Measurements from ENCODE around the gene SLC25A21. TPM values are rescaled to one million over a fixed set of nuclear protein-coding genes. Genes with fewer than 3 reads are reported as not detected.

The SLC25A21 gene
- total RNA-seq, 4 donors from 2014 or later: 2.0 TPM; not detected in 3

GRCh38 chr14:37090026-37090425 lies 82.4 kb downstream of the SLC25A21 start:
- 67% methylated on average over 6 of the region's 6 CpGs for WGBS
- H3K36me3 ChIP-seq: no peaks in the 10 kb centered on the region
- H3K4me3 ChIP-seq: no peak overlapping the region
- no peak for DNase-seq (ENCODE audit: low spot score in 2 of 2)
- TF ChIP-seq CTCF (IDR thresholded peaks at IDR 0.05) (no peak), EP300 (IDR thresholded peaks at IDR 0.05) (no peak), POLR2AphosphoS5 (IDR thresholded peaks at IDR 0.05) (no peak), POLR2A (IDR thresholded peaks at IDR 0.05) (no peak)
- no peaks in the 10 kb centered on the region for H3K4me1 ChIP-seq
- no peak overlapping the region for H3K27ac ChIP-seq
- no peaks in the 10 kb centered on the region for H3K27me3 ChIP-seq
- H3K9me3 ChIP-seq: no peaks in the 10 kb centered on the region

GRCh38 chr14:37089410-37089809 lies 83.0 kb downstream of the SLC25A21 start:
- 59% methylated on average over 3 of the region's 3 CpGs for WGBS

GRCh38 chr14:37088356-37089215 lies 83.8 kb downstream of the SLC25A21 start:
- no peak for DNase-seq (ENCODE audit: low spot score in 2 of 2)
- Histone ChIP-seq H3K36me3 (no peaks in the 10 kb centered on the region), H3K4me3 (no peak overlapping the region), H3K4me1 (no peaks in the 10 kb centered on the region), H3K27ac (no peak overlapping the region), H3K27me3 (no peaks in the 10 kb centered on the region), H3K9me3 (no peaks in the 10 kb centered on the region)
- TF ChIP-seq EP300 (IDR thresholded peaks at IDR 0.05) (no peak), POLR2AphosphoS5 (IDR thresholded peaks at IDR 0.05) (no peak), POLR2A (IDR thresholded peaks at IDR 0.05) (no peak), CTCF (IDR thresholded peaks at IDR 0.05) (no peak)
- 77% methylated on average over 9 of the region's 9 CpGs for WGBS

More at GRCh38 chr14:37089410-37089809, 83.0 kb downstream of the SLC25A21 start:
- H3K27ac ChIP-seq: no peak overlapping the region
- TF ChIP-seq POLR2A (IDR thresholded peaks at IDR 0.05) (no peak), CTCF (IDR thresholded peaks at IDR 0.05) (no peak)
- no peaks in the 10 kb centered on the region for H3K9me3 ChIP-seq
- DNase-seq (ENCODE audit: low spot score in 2 of 2): no peak
- no peaks in the 10 kb centered on the region for H3K27me3 ChIP-seq
- H3K4me1 ChIP-seq: no peaks in the 10 kb centered on the region
- no peak overlapping the region for H3K4me3 ChIP-seq
- no peaks in the 10 kb centered on the region for H3K36me3 ChIP-seq

GRCh38 chr14:37087520-37087919 lies 84.9 kb downstream of the SLC25A21 start:
- 95% methylated on average over 3 of the region's 3 CpGs for WGBS
- no peaks in the 10 kb centered on the region for H3K4me1 ChIP-seq
- no peak overlapping the region for H3K4me3 ChIP-seq
- TF ChIP-seq POLR2AphosphoS5 (IDR thresholded peaks at IDR 0.05) (no peak), EP300 (IDR thresholded peaks at IDR 0.05) (no peak), POLR2A (IDR thresholded peaks at IDR 0.05) (no peak), CTCF (IDR thresholded peaks at IDR 0.05) (no peak)
- no peaks in the 10 kb centered on the region for H3K36me3 ChIP-seq
- no peaks in the 10 kb centered on the region for H3K27me3 ChIP-seq
- H3K9me3 ChIP-seq: no peaks in the 10 kb centered on the region
- H3K27ac ChIP-seq: no peak overlapping the region
- DNase-seq (ENCODE audit: low spot score in 2 of 2): no peak

- DNase-seq (ENCODE audit: low spot score in 2 of 2): no peak
- H3K4me1 ChIP-seq: no peaks in the 10 kb centered on the region
- H3K4me3 ChIP-seq: no peak overlapping the region
- WGBS: 72% methylated on average over 5 of the region's 5 CpGs
- H3K27ac ChIP-seq: no peak overlapping the region
- no peaks in the 10 kb centered on the region for H3K36me3 ChIP-seq
- no peaks in the 10 kb centered on the region for H3K27me3 ChIP-seq
- no peaks in the 10 kb centered on the region for H3K9me3 ChIP-seq
- TF ChIP-seq POLR2AphosphoS5 (IDR thresholded peaks at IDR 0.05): no peak
- TF ChIP-seq CTCF (IDR thresholded peaks at IDR 0.05): no peak
These were observed 88.8 kb downstream of the SLC25A21 start for GRCh38 chr14:37083599-37083998.

All from suprapubic skin (tissue), 4 donors.